ENCODE measurements around the gene WFIKKN1.

WFIKKN1 gene, protein sequence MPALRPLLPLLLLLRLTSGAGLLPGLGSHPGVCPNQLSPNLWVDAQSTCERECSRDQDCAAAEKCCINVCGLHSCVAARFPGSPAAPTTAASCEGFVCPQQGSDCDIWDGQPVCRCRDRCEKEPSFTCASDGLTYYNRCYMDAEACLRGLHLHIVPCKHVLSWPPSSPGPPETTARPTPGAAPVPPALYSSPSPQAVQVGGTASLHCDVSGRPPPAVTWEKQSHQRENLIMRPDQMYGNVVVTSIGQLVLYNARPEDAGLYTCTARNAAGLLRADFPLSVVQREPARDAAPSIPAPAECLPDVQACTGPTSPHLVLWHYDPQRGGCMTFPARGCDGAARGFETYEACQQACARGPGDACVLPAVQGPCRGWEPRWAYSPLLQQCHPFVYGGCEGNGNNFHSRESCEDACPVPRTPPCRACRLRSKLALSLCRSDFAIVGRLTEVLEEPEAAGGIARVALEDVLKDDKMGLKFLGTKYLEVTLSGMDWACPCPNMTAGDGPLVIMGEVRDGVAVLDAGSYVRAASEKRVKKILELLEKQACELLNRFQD

DNA sequence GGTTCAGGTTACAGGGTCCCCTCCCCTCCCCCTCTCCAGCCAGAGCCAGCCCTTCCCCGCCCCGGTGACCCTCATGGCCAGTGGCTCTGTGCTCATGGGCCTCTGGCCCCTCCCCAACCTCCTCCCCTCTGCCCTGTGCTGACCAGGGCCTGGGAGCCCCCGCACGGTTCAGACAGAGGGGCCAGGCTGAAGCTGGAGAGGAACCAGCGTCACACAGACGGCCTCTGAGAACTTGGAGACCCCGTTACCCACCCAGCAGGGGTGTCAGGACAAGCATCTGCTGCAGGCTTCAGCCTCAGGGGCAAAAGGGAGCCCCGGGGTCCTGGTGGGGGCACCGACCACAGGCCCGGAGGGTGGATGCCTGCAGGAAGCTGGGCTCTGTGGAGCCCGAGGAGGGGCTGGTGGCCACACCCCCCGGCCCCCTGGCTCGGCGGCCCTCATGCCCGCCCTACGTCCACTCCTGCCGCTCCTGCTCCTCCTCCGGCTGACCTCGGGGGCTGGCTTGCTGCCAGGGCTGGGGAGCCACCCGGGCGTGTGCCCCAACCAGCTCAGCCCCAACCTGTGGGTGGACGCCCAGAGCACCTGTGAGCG is at the start of gene WFIKKN1:
Gene WFIKKN1, plus strand, starts transcription at position 171 of the 591 bp plus-strand sequence. Its CDS starts 269 bp downstream, at position 440.
- no peak for FAIRE-seq

DNA sequence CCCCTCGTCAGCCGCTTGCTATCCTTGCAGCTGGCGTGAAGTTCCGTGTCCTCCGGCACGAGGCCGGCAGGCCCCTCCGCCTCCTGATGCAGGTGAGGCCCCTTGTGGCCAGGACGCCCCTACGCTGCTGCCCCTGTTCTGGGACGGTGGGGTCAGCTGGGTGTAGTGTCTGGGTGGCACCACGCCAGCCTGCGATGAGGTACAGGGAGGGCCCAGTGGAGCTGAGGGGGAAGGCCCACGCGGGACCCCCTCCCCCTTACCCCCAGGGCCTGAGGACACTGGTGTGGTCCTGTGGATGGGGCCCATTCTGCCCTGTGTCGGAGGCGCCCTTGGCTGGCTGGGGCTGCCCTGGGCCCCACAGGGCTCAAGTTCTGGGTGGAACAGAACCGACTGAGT is 48.6 kb upstream of the WFIKKN1 start:
- no peak for FAIRE-seq

DNA sequence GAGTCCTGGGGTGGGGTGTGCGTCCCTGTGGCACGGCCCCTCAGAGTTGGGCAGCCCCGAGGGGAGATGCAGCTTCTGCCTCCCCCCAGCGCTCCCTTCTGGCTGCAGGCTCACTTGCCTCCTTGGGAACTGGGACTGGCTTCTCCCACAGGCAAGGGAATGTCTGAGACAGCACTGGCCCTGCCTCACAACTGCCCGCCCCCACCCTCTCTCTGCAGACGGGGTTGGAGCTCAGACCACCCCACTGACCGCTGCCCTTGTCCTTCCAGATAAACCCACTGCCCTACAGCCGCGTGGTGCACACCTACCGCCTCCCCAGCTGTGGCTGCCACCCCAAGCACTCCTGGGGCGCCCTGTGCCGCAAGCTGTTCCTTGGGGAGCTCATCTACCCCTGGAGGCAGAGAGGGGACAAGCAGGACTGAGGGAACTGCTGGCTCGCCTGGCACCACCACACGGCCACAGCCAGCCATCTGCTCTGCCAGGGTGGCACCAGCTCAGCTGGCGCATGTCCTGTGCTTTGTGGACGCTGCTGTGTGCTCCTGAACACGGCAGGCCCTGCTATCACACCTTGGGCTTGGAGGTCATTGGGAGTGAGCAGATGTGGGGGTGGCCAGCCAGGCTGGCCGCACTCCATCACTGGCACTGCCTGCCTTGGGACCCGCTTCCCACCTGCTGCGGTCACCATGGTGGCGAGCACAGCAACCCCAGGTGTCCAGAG is 48.0 kb upstream of the WFIKKN1 start:
- FAIRE-seq: no peak

DNA sequence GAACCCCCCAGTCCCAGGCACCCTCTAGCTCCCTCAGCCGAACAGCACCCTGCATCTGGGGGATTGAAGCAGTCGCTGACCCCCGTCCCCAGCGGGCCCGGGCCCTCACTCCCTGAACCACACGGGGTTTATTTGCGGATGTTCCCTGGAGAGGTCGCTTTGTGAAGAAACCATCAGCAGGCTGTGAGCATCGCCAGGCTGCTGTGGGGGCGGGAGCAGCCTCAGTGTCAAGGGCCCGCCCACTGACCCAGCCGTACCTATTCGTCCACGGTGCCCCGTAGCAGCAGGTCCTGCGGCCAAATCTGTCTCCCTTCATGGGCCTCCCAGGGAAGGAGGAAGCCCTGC is 47.3 kb upstream of the WFIKKN1 start:
- FAIRE-seq: no peak

DNA sequence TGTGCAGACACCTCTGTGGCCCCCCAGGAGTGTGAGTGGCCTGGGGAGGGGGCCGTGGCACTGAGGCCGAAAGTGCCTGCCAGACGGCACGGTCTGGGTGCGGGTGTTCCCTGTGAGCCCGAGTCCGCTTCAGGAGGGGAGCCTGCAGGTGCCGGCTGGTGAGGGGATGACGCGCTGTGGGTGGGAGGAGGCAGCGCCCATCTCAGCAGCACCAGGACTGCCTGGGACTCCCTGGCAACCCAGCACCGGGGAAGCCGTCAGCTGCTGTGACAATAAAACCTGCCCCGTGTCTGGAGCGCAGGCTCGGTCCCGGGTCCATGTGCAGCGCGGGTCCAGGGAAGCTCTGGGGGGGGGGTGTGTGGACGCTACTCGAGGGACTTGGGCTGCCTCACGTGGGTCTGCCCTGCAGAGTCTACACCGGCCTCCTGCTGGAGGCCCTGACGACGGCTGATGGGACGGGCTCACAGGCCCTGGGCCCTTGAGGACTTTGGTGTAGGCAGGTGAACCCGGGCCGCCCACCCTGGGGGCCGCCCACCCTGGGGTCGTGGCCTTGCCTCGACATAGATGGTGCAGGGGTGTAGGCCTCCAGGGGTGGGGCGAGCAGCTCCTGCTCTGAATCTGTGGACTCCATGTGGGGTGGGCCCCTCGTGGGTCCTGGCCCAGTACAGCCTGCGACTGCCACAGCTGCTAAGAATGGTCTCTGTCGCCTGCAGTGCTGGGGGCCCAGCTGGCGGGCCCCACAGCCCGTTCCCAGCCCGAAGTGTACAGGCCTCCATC is 46.8 kb upstream of the WFIKKN1 start:
- FAIRE-seq: no peak

DNA sequence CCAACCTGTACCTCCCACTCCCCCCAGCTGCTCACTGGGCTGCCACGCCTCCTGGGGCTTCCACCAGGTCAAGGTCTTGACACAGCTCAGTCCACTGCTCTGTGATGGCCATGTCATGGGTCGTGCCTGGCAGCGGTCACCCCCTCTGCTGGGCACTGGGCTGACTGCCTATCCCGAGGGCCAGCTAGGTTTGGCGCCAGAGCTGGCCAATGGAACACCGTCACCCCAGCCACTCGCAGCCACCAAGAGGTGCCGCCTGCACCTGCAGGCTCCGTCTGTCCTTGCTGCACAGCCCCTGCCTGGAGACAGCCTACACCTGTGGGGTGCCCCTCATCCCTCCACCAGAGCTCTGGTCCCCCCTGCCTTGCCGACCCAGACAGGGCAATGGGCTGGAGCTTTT is 45.4 kb upstream of the WFIKKN1 start:
- no peak for FAIRE-seq

DNA sequence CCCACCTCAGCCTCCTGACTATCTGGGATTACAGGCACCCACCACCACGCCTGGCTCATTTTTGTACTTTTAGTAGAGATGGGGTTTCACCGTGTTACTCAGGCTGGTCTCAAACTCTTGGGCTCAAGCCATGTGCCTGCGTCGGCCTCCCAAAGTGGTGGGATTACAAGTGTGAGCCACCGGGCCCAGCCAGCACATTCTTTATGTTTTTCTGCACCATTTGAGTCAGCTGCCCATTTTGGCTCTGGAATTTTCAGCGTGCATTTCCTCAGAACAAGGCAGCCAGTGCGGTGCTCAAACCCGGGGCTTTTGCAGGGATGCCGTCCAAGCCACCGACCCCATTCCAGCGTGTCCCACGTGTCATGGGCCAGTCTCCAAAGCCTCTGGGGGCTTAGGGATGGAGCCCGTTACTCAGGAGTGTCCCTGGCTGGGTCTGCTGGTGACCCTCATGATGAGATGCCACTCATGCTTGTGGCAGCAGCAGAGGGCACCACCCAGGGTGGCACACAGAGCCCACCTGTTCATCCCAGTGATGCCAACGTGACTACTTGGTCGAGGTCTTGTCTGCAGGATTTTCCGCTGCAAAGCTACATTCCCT is 44.6 kb upstream of the WFIKKN1 start:
- FAIRE-seq: no peak

DNA sequence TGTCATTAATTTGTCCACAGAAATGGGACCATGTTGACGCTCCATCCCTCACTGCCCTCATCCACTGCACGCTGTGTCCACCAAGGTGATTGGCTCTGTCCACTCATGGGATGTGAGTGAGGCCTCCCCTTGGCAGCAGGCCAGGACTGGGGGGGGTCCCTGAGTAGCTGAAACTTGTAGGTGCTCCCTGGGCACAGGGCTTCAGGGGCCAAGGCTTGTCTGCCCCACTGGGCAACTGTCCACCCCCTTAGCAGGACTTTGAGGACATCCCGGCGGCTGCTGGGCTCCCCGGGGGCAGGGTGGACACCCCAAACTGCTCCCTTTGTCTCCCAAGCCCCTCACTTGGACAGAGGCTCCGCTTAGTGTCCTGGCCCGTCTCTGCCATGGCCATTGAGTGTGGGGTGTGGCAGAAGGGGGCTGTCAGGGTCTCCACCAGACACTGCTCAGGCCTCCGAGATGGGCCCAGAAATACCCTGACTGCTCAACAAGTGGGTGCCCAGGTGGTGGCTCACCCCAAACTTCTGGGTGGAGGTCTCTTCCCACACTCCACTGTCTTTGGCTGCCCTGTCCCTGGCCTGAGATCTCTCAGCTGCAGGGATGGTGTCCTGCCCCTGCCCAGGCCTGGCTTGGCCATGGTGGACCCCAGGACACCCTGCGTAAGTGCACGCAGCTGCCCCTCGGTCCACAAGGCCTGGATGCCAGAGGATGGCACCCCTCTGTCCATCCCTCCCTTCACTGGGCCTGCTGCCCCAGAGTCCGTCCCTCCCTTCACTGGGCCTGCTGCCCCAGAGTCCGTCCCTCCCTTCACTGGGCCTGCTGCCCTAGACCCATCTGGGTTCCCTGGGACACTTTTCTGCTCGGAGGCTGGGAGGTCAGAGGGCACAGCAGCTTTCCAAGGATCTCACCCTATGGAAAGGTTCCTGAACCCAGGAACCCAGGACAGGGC is 43.9 kb upstream of the WFIKKN1 start:
- FAIRE-seq: no peak

DNA sequence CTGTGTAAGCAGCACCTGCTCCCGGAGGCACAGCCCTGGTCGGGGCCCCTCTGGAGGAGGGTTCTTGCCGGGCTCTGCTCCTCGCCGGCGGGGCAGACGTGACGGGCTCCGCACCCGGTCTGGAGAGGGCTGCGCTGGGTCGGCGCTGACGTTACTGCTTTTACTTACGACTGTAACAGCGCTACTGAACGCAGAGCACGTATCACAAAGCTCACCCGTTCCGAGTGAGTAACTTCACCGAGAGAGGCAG is 42.2 kb upstream of the WFIKKN1 start:
- no peak for FAIRE-seq

DNA sequence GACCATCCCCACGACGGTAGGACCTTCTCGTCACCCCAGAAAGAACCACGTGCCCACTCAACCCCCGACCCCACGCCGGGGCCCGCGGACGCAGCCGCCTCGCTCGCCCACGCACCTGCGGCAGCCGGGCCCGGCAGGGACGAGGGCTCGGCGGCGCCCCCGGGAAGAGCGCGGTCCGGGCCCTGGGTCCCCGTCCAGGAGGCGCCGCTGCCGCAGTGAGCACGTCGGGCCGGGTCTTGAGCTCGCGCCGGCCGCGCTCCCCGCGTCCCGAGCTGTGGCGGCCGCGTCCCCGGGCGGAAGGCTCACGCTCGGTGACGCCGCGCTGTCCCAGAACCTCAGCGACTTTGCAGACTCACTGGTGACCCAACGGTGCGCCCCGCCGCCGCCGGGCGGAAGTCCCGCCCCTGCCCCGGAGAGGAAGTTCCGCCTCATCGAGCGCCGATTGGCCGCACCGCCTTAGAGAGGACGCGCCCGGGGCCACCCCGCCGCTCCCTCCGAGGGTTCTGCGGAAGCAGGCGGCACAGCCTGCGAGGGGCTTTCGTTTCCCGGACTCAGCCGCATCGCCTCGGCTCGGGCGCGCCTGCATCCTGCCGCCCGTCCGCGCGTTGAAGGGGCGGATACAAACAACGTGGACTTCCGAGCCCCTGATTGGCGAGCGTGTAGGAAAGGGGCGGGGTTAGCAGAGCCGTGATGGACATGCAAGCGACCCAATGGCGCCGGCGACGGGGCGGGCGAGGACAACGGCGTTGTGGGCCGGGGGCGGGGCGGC is 41.7 kb upstream of the WFIKKN1 start:
- FAIRE-seq: peak; percentile 6

DNA sequence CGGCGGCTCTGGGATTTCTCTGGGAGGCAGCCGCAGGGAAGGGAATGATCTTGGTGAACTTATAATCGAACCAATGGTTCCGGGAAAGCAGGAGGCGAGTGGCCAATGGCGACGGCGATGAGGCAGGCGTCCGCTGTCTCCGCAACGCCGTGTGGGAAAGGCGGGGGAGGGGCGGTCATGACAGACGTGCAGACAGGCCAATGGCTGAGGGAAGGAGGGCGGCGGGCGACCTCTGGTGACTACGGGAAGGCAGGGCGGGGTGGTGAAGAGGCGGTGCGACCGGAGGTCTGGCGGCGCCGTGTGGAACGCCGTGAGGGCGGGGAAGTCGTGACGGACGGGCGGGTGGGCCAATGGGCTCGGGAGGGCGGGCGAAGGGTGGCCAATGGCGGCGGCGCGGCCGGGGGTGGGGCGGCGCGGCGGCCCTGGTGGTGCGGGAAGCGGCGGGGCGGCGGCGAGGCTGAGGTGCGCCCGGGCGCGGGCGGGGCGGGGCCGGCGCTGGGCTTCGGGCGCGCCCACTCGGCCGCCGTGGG is 41.1 kb upstream of the WFIKKN1 start, which contains the start of gene RAB40C:
Gene RAB40C, plus strand, starts transcription at position 409 of the 530 bp plus-strand sequence. CDS start 226 bp downstream, outside the sequence.
- FAIRE-seq: no peak

DNA sequence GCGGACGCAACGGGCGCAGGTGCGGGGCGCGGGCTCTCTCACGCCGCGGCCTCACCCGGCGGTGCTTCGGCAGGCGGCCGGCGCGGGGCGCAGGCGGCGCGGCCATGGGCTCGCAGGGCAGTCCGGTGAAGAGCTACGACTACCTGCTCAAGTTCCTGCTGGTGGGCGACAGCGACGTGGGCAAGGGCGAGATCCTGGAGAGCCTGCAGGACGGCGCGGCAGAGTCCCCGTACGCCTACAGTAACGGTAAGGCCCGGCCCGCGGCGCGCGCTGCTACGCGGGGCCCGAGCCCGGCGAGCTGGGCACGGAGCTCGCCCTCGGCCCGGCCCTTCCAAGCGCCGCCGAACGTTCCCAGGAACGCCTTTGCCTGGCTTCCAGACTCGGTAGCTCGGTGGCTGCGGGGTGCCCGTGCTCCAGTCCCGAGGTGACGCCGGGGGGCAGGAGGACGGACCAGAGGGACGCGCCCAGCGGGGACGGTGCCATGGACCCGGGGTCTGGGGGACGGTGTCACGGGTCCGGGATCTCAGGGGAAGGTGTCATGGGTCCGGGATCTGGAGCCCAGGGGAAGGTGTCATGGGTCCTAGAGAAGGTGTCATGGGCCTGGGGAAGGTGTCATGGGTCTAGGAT is 40.5 kb upstream of the WFIKKN1 start:
- FAIRE-seq: no peak

DNA sequence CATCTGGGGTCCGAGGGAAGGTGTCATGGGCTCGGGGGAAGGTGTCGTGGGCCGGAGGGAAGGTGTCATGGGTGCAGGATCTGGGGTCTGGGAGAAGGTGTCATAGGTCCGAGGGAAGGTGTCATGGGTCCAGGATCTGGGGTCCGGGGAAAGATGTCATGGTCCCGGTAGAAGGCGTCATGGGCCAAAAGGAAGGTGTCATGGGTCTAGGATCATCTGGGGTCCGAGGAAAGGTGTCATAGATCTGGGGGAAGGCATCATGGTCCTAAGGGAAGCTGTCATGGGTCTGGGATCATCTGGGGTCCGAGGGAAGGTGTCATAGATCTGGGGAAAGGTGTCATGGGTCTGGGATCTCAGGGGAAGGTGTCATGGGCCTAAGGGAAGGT is 40.0 kb upstream of the WFIKKN1 start:
- no peak for FAIRE-seq

DNA sequence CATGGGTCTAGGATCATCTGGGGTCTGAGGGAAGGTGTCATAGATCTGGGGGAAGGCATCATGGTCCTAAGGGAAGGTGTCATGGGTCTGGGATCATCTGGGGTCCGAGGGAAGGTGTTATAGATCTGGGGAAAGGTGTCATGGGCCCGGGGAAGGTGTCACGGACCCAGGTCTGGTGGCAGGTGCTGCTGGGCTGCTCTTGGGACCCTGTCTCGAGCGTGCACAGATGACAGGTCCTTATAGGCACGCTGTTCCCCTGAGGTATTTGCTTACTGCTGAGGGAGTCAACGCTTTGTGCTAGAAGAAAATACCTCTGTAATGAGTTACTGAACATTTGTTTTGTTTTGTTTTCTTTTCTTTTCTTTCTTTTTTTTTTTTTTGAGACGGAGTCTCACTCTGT is 39.6 kb upstream of the WFIKKN1 start:
- no peak for FAIRE-seq

DNA sequence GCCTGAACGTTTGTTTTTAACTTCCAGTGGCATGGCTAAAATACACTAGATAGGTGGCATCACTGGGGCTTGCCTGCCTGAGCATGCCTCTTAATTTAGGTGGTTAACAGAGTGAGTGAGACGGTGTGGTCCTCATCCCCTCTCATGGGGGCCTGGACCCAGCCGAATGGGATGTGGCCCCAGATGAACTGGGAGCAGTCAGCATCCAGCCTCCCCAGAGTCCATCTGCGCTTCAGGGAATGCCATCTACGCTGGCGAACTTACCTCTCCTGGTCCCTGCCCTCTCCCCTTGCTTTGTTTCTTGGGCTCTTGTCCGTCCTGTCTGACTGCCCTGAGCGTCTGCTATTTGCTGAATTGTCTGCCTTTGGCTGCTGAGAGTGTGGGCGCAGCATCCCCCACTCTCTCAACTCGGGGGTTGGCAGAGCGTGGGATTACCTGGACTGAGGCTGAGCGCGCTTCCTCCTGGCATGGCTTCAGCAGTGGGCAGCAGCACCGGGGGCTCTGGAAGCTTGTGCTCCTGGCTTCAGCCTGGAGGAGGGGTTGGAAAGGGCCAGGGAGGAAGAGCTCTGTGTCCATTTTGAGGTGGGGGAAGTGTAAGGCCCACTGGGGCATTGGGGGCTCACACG is 38.8 kb upstream of the WFIKKN1 start:
- FAIRE-seq: no peak

DNA sequence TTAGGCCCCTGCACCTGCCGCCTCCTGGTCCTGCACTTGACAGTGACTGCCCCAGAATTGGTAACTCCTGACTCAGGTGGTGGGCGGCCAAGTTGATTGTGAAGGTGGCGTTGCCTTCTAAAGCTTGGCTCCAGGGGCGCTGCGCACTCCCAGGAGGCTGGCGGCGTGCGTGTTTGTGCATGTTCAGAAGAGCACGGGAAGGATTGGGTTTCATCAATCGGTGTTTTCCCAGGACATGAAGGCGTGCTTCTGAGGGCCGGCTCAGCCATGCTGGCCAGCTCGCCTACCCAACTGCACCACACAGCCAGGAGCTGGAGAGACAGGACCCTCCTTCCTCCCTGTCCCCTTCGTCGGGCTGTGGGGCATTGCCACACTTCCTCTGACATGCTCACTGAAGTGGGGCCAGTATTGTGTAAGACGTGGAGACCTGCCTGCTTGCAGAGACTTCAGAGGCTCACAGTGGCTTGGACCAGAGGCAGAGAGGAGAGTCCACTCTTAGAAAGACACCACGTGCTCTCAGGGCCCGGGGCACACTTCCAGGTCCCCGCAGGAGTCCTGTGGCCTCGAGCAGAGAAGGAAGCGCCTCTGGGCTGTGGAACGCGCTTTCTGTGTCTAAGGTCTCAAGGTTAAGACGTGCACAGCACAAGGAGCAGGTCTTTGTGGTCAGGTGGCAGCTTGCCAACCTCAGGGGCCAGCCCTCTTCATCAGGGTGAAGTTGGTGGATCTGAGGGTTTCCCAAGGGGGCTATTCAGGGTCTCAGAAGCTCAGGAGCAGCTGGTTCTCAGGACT is 38.1 kb upstream of the WFIKKN1 start:
- no peak for FAIRE-seq

DNA sequence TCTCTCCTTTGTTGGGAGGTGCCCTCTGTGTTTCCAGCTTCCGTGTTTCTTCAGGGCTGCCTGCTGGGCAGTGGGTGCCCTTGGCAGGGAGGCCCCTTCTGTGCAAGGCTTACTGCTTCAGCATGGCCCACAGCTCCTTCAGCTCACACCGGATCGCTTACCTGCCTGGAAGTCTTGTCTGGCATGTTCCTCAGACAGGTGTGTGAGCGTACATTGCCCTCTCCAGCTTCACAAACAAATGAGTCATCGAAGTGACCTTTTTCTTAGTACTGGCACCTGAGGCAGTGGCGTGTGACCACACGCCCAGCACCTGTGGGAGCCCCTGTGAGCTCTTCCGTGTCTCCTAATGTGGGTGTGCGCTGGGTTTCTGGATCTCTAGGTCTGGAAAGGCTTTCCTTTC is 37.4 kb upstream of the WFIKKN1 start:
- no peak for FAIRE-seq

DNA sequence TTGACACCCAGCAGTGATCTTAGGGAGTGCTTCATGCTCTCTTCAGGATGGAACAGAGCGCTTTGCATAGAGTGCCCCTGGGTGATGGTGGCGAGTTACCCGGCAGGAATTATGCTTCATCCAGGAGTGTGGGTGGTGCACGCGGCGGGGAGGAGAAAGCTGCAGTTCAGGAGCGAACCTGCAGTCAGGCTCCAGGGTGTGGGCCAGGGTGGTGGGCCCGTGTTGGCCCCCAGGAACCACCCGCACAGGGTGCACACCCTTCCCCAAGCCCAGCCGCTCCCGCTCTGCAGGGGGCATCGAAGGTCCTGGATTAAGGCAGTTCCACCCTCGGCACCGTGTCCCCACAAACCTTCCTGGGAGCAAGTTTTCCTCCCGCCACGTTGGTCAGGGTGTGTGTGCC is 37.0 kb upstream of the WFIKKN1 start:
- FAIRE-seq: no peak

DNA sequence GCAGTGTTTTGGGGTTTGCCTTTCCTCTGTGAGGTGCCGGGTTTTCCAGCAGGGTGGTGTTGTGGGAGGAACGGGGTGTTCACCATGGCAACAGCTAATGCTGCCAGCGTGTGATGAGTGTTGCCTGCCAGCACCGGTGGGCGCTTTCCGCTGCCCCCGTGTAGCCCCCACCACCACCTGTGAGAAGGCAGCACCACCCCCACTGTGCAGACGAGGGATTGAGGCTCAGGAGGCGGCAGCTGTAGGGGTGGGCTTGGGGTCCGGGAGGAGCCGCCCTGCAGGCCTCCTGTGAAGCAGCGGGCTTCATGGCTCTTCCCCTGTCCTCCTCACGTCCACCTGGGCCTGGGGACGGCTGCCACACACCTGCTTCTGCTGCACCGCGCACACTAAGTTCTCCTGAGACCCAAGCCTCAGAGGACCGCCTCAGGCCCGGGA is 35.7 kb upstream of the WFIKKN1 start:
- FAIRE-seq: no peak

Data from G401.6 (cell line).